K562 (cell line): Measurements from ENCODE around the gene COL26A1. TPM values are rescaled to one million over a fixed set of nuclear protein-coding genes. Genes with fewer than 3 reads are reported as not detected.

Source experiments
- ATAC-seq: fragments of 200-7000 bp; cut with Tn5 transposase; 3 replicates; pipeline ENCODE4 v1.9.1; 2020; ENCODE audit warnings: moderate library complexity
- BruUV-seq: library from RNA; stranded (reverse); fragments of 400-500 nt; replicated peaks from 2 replicates; lab custom pipeline; 2021; lab: Mats Ljungman, UMichigan
- CTCF ChIA-PET: fragments of 300-600 bp; formaldehyde crosslinking; extraction: SDS; loops from one replicate; lab custom pipeline; 2021; ENCODE audit warnings: low intra/inter-chr PET ratio; lab: Yijun Ruan, JAX
- POLR2A ChIA-PET: fragments of 300-600, 350-650 bp; sonication (Branson Sonifier 250); formaldehyde crosslinking; extraction: SDS; loops from one replicate; lab custom pipeline; 2021; ENCODE audit warnings: antibody characterized with exemption, inconsistent platforms; lab: Yijun Ruan, JAX
- DNase-seq, 4 experiments: peaks; one replicate each; pipeline versions ENCODE4 v3.0.0 to v3.0.0-alpha.2; 2011 to 2018; ENCODE audit warnings: low spot score in 3 of 4, mixed read lengths in 3 of 4; ENCODE audit errors: extremely low read depth in 1 of 4
- FAIRE-seq: peaks from 2 replicates; lab custom pipeline; 2011; peaks lifted over from hg19 to GRCh38; lab: Jason Lieb, UNC
- H2AFZ ChIP-seq: 2 replicates; pipeline ENCODE4 v1.6.0; 2011; ENCODE audit warnings: low read depth, low read length, control low read depth, inconsistent platforms
- H3K27ac ChIP-seq: fragments of 200-600 bp; 3 replicates; pipeline ENCODE4 v1.8.0; 2011; ENCODE audit warnings: low read depth, mild to moderate bottlenecking, control low read depth, inconsistent platforms, low read length, moderate library complexity, mixed read lengths; ENCODE audit errors: extremely low read depth
- H3K27me3 ChIP-seq, 2 experiments: fragments of 300-600 bp in 1 of 2; 2 replicates in 1 of 2; 3 replicates in 1 of 2; pipeline versions ENCODE4 v1.6.0 to v1.8.0; 2011; ENCODE audit warnings: inconsistent platforms in 2 of 2, low read length in 2 of 2, mild to moderate bottlenecking in 1 of 2, mixed read lengths in 1 of 2, moderate library complexity in 1 of 2; ENCODE audit not compliant: control insufficient read depth in 2 of 2, insufficient read depth in 2 of 2
- H3K36me3 ChIP-seq: fragments of 300-600 bp; 3 replicates; pipeline ENCODE4 v1.8.0; 2011; ENCODE audit warnings: mild to moderate bottlenecking, low read length, inconsistent platforms; ENCODE audit not compliant: control insufficient read depth, insufficient read depth
- H3K4me1 ChIP-seq, 2 experiments: fragments of 200-600 bp in 1 of 2; replicated peaks in 1 of 2; 2 replicates in 1 of 2; 3 replicates in 1 of 2; pipeline versions ENCODE4 v1.5.1 to v1.8.0; 2011; ENCODE audit warnings: inconsistent platforms in 2 of 2, low read length in 2 of 2, mild to moderate bottlenecking in 1 of 2, mixed read lengths in 1 of 2, moderate library complexity in 1 of 2; ENCODE audit not compliant: control insufficient read depth in 2 of 2, insufficient read depth in 2 of 2
- H3K4me2 ChIP-seq: 2 replicates; pipeline ENCODE4 v1.6.1; 2011; ENCODE audit warnings: low read length, control low read depth, inconsistent platforms, mixed read lengths; ENCODE audit not compliant: insufficient read depth
- H3K4me3 ChIP-seq: fragments of 200-600 bp; sonication (generic), shearing (Covaris generic); 2 replicates; pipeline ENCODE4 v1.5.1; 2016; ENCODE audit warnings: control low read depth, inconsistent platforms
- H3K79me2 ChIP-seq: fragments of 200-600 bp; 3 replicates; pipeline ENCODE4 v1.8.0; 2011; ENCODE audit warnings: low read length, inconsistent platforms; ENCODE audit not compliant: control insufficient read depth, insufficient read depth
- H3K9ac ChIP-seq, 2 experiments: 2 replicates each; pipeline versions ENCODE4 v1.6.0 to v1.6.1; 2011; ENCODE audit warnings: low read depth in 2 of 2, low read length in 2 of 2, control low read depth in 1 of 2, inconsistent platforms in 1 of 2, mild to moderate bottlenecking in 1 of 2, mixed read lengths in 1 of 2; ENCODE audit not compliant: insufficient read depth in 1 of 2
- H3K9me1 ChIP-seq: one replicate; pipeline ENCODE4 v1.6.0; 2011; ENCODE audit warnings: inconsistent platforms, mild to moderate bottlenecking, low read length, moderate library complexity; ENCODE audit not compliant: control insufficient read depth, insufficient read depth
- H3K9me3 ChIP-seq: replicated peaks from 2 replicates; pipeline ENCODE4 v1.5.1; 2011; ENCODE audit warnings: low read depth, low read length, inconsistent platforms; ENCODE audit not compliant: control insufficient read depth, insufficient read depth
- H4K20me1 ChIP-seq: replicated peaks from 2 replicates; pipeline ENCODE4 v1.6.1; 2011; ENCODE audit warnings: low read length, inconsistent platforms, mixed read lengths; ENCODE audit not compliant: control insufficient read depth, insufficient read depth
- DNMT1 ChIP-seq: fragments of 450-650 bp; IDR thresholded peaks from 2 replicates; pipeline ENCODE4 v1.6.1; 2016; ENCODE audit warnings: antibody characterized with exemption, mild to moderate bottlenecking
- ERF ChIP-seq: fragments of 450-650 bp; formaldehyde crosslinking; IDR thresholded peaks from 2 replicates; pipeline ENCODE4 v1.4.0; 2020; ENCODE audit warnings: mild to moderate bottlenecking, mixed read lengths
- ZFX ChIP-seq: sonication (generic); formaldehyde crosslinking; IDR thresholded peaks from 2 replicates; pipeline ENCODE4 v1.8.0; 2022; ENCODE audit warnings: mild to moderate bottlenecking, missing genetic modification reagents, moderate library complexity
- WGBS: fragments of 100-300 bp; shearing (Covaris generic); methylation state at CpG from one replicate; pipeline ENCODE4 v1.1.6; 2016; ENCODE audit warnings: low coverage, mixed read lengths; ENCODE audit not compliant: insufficient coverage; ENCODE audit errors: missing lambda C conversion rate; 5-methylcytosine and 5-hydroxymethylcytosine counted together
- in situ Hi-C: fragments of 300-500 bp; cut with MboI; formaldehyde crosslinking; loops from 4 replicates; pipeline ENCODE4 v1.15.0; 2018; ENCODE audit warnings: inconsistent platforms, mixed read lengths
- intact Hi-C: fragments of 100-400 bp; cut with micrococcal nuclease; formaldehyde crosslinking; loops from 2 replicates; pipeline ENCODE4 v1.14.2; 2022
- polyA plus RNA-seq, 8 experiments: library from polyadenylated mRNA; depleted of rRNA in 4 of 8; stranded (reverse) in 5 of 8; unstranded in 3 of 8; fragments of >200 nt; fragmentation: Nextera tagmentation in 2 of 8; fragmentation: Illumina TruSeq in 1 of 8; extraction: Ambion mirVana in 2 of 8; extraction: Trizol in 1 of 8; gene quantifications; 2 replicates each; pipeline versions ENCODE4 v1.2.1 to v1.2.3, GENCODE V29; 2011 to 2014; ENCODE audit warnings: inconsistent platforms in 1 of 8, missing spikeins in 1 of 8
- total RNA-seq, 7 experiments: library from RNA; depleted of rRNA in 6 of 7; stranded (reverse); fragments of >200 nt in 6 of 7; fragmentation: Illumina TruSeq in 2 of 7; extraction: Trizol in 2 of 7; gene quantifications; 2 replicates each; pipeline versions ENCODE4 v1.2.1 to v1.2.3, GENCODE V29; 2011 to 2021; ENCODE audit warnings: low replicate concordance in 1 of 7
- TF ChIP-seq, protein P1 (sequence below): fragments of 200-800 bp; sonication (Bioruptor generic); IDR thresholded peaks from 2 replicates; pipeline ENCODE4 v1.6.1; 2016; ENCODE audit warnings: missing genetic modification characterization, missing compliant biosample characterization
- TF ChIP-seq, protein P2 (sequence below), 3 experiments: IDR thresholded peaks in 2 of 3; conservative IDR thresholded peaks in 1 of 3; 2 replicates each; pipeline ENCODE4 v1.5.1; 2011 to 2012; ENCODE audit warnings: low read length in 3 of 3, mild to moderate bottlenecking in 3 of 3, control low read depth in 2 of 3, improper control_type of control experiment in 1 of 3, inconsistent platforms in 1 of 3, low read depth in 1 of 3, mixed read lengths in 1 of 3, moderate library complexity in 1 of 3; ENCODE audit not compliant: insufficient read depth in 2 of 3

The COL26A1 gene
- total and polyA plus RNA-seq, 9 of the 15 experiments (the other 6 are each of a cell fraction or from before 2014, with no cell fraction given) = 0.04 to 0.39 (median 0.07) TPM; not detected in 5

DNA sequence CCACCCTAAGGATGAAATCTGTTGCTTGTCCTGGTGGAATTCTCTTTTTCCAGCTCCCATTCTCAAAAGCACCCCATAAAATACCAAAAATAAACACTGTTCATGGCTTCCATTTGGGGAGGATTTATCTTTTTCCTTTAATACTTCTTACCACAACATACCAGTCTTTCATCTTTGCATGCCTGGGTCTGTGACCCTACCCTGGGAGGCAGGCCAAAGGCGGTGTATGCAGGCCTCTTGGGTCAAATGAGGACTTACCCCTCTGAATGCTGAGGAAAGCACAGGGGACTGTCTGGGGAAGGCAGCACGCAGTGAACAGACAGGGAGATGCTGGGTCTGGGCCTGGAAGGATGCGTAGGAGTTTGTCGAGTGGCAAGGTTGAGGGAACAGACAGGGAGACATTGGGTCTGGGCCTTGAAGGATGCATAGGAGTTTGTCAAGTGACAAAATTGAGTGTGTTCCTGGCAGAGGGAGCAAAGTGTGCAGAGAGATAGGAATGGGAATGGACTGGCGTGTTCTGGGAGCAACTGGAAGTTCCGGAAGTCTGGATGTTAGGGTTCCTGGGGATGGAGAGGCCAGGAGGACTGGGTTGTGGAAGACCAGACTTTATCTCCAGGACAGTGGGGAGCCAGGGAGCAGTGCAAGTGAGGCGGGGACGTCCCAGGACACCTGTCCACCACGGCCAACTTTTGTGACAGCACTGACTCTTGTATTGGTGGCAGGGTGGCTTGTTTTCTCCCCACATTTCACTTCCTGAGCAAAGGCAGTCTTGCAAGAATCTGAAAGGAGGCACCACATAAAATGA, 225.7 kb downstream of the COL26A1 start (continued):
- TF ChIP-seq, protein P1, sequence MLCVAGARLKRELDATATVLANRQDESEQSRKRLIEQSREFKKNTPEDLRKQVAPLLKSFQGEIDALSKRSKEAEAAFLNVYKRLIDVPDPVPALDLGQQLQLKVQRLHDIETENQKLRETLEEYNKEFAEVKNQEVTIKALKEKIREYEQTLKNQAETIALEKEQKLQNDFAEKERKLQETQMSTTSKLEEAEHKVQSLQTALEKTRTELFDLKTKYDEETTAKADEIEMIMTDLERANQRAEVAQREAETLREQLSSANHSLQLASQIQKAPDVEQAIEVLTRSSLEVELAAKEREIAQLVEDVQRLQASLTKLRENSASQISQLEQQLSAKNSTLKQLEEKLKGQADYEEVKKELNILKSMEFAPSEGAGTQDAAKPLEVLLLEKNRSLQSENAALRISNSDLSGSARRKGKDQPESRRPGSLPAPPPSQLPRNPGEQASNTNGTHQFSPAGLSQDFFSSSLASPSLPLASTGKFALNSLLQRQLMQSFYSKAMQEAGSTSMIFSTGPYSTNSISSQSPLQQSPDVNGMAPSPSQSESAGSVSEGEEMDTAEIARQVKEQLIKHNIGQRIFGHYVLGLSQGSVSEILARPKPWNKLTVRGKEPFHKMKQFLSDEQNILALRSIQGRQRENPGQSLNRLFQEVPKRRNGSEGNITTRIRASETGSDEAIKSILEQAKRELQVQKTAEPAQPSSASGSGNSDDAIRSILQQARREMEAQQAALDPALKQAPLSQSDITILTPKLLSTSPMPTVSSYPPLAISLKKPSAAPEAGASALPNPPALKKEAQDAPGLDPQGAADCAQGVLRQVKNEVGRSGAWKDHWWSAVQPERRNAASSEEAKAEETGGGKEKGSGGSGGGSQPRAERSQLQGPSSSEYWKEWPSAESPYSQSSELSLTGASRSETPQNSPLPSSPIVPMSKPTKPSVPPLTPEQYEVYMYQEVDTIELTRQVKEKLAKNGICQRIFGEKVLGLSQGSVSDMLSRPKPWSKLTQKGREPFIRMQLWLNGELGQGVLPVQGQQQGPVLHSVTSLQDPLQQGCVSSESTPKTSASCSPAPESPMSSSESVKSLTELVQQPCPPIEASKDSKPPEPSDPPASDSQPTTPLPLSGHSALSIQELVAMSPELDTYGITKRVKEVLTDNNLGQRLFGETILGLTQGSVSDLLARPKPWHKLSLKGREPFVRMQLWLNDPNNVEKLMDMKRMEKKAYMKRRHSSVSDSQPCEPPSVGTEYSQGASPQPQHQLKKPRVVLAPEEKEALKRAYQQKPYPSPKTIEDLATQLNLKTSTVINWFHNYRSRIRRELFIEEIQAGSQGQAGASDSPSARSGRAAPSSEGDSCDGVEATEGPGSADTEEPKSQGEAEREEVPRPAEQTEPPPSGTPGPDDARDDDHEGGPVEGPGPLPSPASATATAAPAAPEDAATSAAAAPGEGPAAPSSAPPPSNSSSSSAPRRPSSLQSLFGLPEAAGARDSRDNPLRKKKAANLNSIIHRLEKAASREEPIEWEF = no peak
- TF ChIP-seq DNMT1 = no peak
- no peak for TF ChIP-seq ERF (CRISPR knock-in tag)
- TF ChIP-seq, all 486 proteins: peak for 0

DNA sequence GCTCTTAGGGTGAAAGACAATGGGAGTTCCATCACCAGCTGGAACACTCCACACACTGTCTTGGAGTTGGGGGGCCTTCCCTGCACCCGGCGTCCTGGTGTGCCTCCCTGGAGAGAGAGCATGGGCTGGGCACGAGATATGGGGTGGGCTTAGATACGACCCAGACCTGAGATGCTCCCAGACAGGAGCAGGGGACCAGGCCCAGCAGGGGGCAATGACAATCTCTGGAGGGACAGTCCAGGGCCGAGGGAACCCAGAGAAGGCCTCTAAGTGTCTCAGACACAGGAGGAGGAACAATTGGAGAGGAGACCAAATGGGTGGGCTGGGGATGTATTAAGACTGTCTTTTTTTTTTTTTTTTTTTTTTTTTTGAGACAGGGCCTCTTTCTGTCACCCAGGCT, 226.4 kb downstream of the COL26A1 start:
- H3K9ac ChIP-seq = no peak overlapping the region
- H4K20me1 ChIP-seq = no peaks in the 10 kb centered on the region
- POLR2A ChIA-PET = no interaction called here
- 7% methylated on average over 5 of the region's 5 CpGs for WGBS
- TF ChIP-seq ZFX (CRISPR knock-in tag) = no peak
- TF ChIP-seq, protein P2, sequence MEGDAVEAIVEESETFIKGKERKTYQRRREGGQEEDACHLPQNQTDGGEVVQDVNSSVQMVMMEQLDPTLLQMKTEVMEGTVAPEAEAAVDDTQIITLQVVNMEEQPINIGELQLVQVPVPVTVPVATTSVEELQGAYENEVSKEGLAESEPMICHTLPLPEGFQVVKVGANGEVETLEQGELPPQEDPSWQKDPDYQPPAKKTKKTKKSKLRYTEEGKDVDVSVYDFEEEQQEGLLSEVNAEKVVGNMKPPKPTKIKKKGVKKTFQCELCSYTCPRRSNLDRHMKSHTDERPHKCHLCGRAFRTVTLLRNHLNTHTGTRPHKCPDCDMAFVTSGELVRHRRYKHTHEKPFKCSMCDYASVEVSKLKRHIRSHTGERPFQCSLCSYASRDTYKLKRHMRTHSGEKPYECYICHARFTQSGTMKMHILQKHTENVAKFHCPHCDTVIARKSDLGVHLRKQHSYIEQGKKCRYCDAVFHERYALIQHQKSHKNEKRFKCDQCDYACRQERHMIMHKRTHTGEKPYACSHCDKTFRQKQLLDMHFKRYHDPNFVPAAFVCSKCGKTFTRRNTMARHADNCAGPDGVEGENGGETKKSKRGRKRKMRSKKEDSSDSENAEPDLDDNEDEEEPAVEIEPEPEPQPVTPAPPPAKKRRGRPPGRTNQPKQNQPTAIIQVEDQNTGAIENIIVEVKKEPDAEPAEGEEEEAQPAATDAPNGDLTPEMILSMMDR (IDR thresholded peaks at IDR 0.05 in 2 of 3, conservative IDR thresholded peaks at IDR 0.05 in 1 of 3; ENCODE audit: insufficient read depth in 2 of 3, low read depth in 1 of 3, low read length in 3 of 3) = 0 out of 6 replicates have a peak, but pooled peaks of 1 of the 3 experiments have one; percentile 11
- TF ChIP-seq, all 486 proteins: peak for 1
- ATAC-seq (peak; percentile 58), DNase-seq (peak in 1 of 4 experiments; percentile 22), FAIRE-seq (no peak)
- H3K27me3 ChIP-seq = peaks cover 2 to 23% of the 10 kb centered on the region in 2 experiments; a peak in 3 of 5 replicates
- no peaks in the 10 kb centered on the region for H3K36me3 ChIP-seq
- no peaks in the 10 kb centered on the region for H3K9me3 ChIP-seq
- BruUV-seq = no TSS peak
- no peak overlapping the region for H2AFZ ChIP-seq
- no peak overlapping the region for H3K4me3 ChIP-seq
- H3K27ac ChIP-seq = no peak overlapping the region
- no peak overlapping the region for H3K4me2 ChIP-seq
- intact Hi-C loops (no loop called here), in situ Hi-C loops (no loop called here)
- H3K79me2 ChIP-seq = no peaks in the 10 kb centered on the region
- H3K9me1 ChIP-seq = no peaks in the 10 kb centered on the region
- H3K4me1 ChIP-seq = peaks cover 0 to 10% of the 10 kb centered on the region in 2 experiments; a peak in 1 of 5 replicates
- CTCF ChIA-PET = no interaction called here
